Kidney epithelial cell (primary cell): ENCODE results near the gene FBXO44. TPM values are rescaled to one million over a fixed set of nuclear protein-coding genes. Genes with fewer than 3 reads are reported as not detected.

Experiments used
- DNase-seq: peaks from one replicate; pipeline ENCODE4 v3.0.0-alpha.2; 2010; ENCODE audit warnings: low read depth
- H3K27me3 ChIP-seq: 2 replicates; pipeline ENCODE4 v1.6.0; 2011; ENCODE audit warnings: low read length; ENCODE audit not compliant: control insufficient read depth, insufficient read depth
- H3K36me3 ChIP-seq: 2 replicates; pipeline ENCODE4 v1.5.1; 2011; ENCODE audit warnings: low read length; ENCODE audit not compliant: control insufficient read depth, insufficient read depth
- H3K4me3 ChIP-seq: 2 replicates; pipeline ENCODE4 v1.5.1; 2011; ENCODE audit warnings: low read depth, mild to moderate bottlenecking, control low read depth, low read length
- CTCF ChIP-seq: IDR thresholded peaks from 2 replicates; pipeline ENCODE4 v1.5.1; 2011; ENCODE audit warnings: mild to moderate bottlenecking, moderate library complexity, low read length, control low read depth, inconsistent platforms; ENCODE audit not compliant: insufficient read depth, poor library complexity, severe bottlenecking
- total RNA-seq: library from RNA; depleted of rRNA; stranded (reverse); fragments of >200 nt; gene quantifications from 2 replicates; pipeline ENCODE4 v1.2.3, GENCODE V29; 2015

The FBXO44 gene
- total RNA-seq, 1 donor from 2014 or later, result 14.4 TPM

GRCh38 chr1:11680270-11681070, 25.8 kb downstream of the FBXO44 start:
- no peak for DNase-seq
- peaks cover 6% of the 10 kb centered on the region for H3K27me3 ChIP-seq
- peaks cover 2% of the 10 kb centered on the region for H3K36me3 ChIP-seq
- H3K4me3 ChIP-seq, result peak overlapping the region; percentile 93
- no peak for TF ChIP-seq CTCF

- peaks cover 8% of the 10 kb centered on the region for H3K27me3 ChIP-seq
- peak; percentile 14 for DNase-seq
- peak within 1 kb of the TSS; percentile 93 for H3K4me3 ChIP-seq
- H3K36me3 ChIP-seq, result no peaks in the 10 kb centered on the region
- no peak for TF ChIP-seq CTCF
Measured at GRCh38 chr1:11681071-11681771, 26.5 kb downstream of the FBXO44 start, which contains the start of gene MAD2L2. Gene MAD2L2, minus strand, starts transcription at chr1:11681148. Its CDS starts 547 bp downstream, at chr1:11680601.

DNA sequence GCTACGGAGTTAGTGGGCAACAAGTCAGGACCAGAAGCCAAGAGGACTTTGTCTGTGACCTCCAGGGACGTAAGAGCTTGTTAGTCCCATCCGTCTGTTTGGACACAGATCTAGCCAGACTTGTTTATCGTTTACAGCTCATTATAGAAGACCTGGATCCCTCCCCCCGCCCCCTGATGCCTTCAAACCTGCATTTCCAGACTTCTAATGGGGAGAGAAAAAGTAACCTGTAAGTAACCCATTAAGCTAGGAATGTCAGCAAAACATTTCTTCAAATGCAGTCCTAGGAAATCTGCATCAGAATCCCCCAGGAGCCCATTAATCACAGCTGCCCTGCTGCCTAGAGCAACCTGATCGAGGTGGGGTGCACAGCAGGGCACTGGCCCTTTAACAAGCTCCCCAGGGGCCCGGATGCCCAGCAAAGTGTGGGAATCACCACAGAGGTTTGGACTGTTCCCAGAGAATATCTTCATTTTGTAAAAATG, 27.7 kb downstream of the FBXO44 start:
- H3K36me3 ChIP-seq, result no peaks in the 10 kb centered on the region
- no peak for DNase-seq
- no peak for TF ChIP-seq CTCF
- H3K27me3 ChIP-seq, result peaks cover 9% of the 10 kb centered on the region
- H3K4me3 ChIP-seq, result no peak overlapping the region

DNA sequence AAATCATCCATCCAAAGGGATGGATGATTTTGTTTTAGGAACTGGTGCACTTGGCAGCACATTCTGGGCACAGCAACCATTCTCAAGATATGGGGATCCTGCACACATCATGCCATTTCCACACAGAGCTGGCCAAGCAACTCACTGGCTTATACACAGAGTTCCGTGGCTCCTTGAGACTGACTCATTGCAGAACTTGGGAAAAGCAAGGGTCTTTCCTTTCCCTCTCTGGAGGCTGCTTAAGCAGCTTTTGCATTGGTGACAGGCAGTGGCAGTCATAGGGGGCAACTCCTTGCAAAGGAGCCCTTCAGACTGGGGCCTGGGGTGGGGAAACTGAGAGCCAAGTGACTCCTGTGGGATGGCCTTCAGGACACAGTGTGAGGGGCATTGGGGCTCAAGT, 28.1 kb downstream of the FBXO44 start:
- Histone ChIP-seq H3K27me3 (peaks cover 9% of the 10 kb centered on the region), H3K4me3 (no peak overlapping the region), H3K36me3 (no peaks in the 10 kb centered on the region)
- DNase-seq, result no peak
- no peak for TF ChIP-seq CTCF

DNA sequence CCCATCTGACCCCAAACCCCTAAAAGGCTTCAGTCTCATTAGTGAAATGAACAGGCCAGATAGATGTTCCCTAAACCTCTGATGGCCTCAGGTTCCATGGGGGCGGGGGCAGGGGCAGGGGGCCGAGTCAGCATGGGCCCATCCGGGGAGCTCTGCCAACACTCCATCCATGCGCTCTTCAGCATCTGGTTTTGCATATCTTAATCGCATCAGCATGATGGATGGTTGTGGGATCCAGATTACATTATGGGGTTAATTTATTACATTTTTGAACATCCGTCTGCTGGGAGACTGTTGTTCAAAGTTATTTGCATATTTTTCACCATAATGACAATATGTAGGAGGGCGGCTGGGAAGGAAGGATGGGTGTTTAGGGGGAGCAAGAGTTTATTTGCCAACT, 29.4 kb downstream of the FBXO44 start:
- TF ChIP-seq CTCF, result no peak
- no peak overlapping the region for H3K4me3 ChIP-seq
- no peak for DNase-seq
- peaks cover 13% of the 10 kb centered on the region for H3K27me3 ChIP-seq
- no peaks in the 10 kb centered on the region for H3K36me3 ChIP-seq
